NCI-H510A (cell line): ENCODE results near the gene WDR48.

Source experiments
- DNase-seq: peaks from one replicate; lab custom pipeline; 2025; lab: John Stamatoyannopoulos, UW

The WDR48 gene

GRCh38 chr3:39124876-39125840 is 73.3 kb downstream of the WDR48 start:
- no peak for DNase-seq

GRCh38 chr3:39125841-39126500 is 74.2 kb downstream of the WDR48 start:
- no peak for DNase-seq

- no peak for DNase-seq
Measured at GRCh38 chr3:39126532-39127071, 74.8 kb downstream of the WDR48 start.

- no peak for DNase-seq
Measured at GRCh38 chr3:39127269-39127907, 75.6 kb downstream of the WDR48 start.

GRCh38 chr3:39127908-39128304 is 76.1 kb downstream of the WDR48 start:
- DNase-seq, result no peak

GRCh38 chr3:39128951-39129350 is 77.1 kb downstream of the WDR48 start:
- no peak for DNase-seq

GRCh38 chr3:39130026-39130425 is 78.2 kb downstream of the WDR48 start:
- no peak for DNase-seq

- DNase-seq, result no peak
Measured at GRCh38 chr3:39130693-39131265, 79.0 kb downstream of the WDR48 start.

- DNase-seq, result no peak
Measured at GRCh38 chr3:39132096-39133092, 80.6 kb downstream of the WDR48 start.

- DNase-seq, result no peak
Measured at GRCh38 chr3:39133093-39133490, 81.3 kb downstream of the WDR48 start.

GRCh38 chr3:39133822-39134221 is 82.0 kb downstream of the WDR48 start:
- no peak for DNase-seq

- DNase-seq, result no peak
Measured at GRCh38 chr3:39134305-39134704, 82.5 kb downstream of the WDR48 start.

GRCh38 chr3:39135170-39135805 is 83.5 kb downstream of the WDR48 start:
- DNase-seq, result no peak

GRCh38 chr3:39136533-39137434 is 85.0 kb downstream of the WDR48 start:
- no peak for DNase-seq

- no peak for DNase-seq
Measured at GRCh38 chr3:39137435-39137936, 85.7 kb downstream of the WDR48 start.

GRCh38 chr3:39137991-39138803 is 86.4 kb downstream of the WDR48 start:
- no peak for DNase-seq

GRCh38 chr3:39138804-39139415 is 87.1 kb downstream of the WDR48 start:
- no peak for DNase-seq

- DNase-seq, result no peak
Measured at GRCh38 chr3:39139442-39139841, 87.6 kb downstream of the WDR48 start.
